IPS-NIHi7 (cell line): Measurements from ENCODE around the gene SRL.
"Not testable (repeated sequence)": the region's sequence is repeated elsewhere in the genome, so short reads cannot be mapped to it uniquely, and the experiment has no call there.

Source experiments
- DNase-seq: peaks from one replicate; pipeline ENCODE4 v3.0.0; 2012; ENCODE audit warnings: mixed read lengths; ENCODE audit errors: extremely low spot score

SRL gene

DNA sequence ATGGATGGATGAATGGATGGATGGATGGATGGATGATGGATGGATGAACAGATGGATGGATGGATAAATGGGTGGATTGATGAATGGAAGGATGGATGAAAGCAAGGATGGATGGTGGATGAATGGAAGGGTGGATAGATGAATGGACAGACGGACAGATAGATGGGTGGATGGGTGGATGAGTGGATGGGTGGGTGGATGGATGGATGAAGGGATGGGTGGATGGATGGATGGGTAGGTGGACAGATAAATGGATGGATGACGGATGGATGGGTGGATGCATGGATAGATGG is 14.9 kb downstream of the SRL start:
- no peak for DNase-seq

DNA sequence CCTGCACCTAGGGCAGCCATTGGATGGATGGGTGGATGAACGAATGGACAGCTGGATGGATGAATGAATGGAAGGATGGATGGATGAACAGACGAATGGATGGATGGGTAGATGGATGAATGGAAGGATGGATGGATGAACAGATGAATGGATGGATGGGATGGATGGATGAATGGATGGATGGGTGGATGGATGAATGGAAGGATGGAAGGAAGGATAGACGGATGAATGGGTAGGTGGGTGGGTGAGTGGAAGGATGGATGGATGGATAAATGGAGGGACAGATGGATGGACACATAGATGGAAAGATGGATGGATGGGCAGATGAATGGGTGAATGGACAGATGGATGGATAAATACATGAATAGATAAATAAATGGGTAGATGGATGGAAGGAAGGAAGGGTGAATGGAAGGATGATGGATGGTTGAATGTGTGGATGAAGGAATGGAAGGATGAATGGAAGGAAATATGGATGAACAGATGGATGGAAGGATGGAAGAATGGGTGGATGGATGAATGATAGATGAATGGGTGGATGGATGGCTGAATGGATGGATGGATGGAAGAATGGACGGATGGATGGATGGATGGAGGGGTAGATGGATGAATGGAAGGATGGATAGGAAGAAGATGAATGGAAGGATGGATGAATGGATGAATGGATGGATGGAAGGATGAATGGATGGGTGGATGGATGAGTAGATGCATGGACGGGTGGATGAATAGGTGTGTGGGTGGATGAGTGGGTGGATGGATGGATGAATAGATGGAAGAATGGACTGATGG is 15.4 kb downstream of the SRL start:
- no peak for DNase-seq

DNA sequence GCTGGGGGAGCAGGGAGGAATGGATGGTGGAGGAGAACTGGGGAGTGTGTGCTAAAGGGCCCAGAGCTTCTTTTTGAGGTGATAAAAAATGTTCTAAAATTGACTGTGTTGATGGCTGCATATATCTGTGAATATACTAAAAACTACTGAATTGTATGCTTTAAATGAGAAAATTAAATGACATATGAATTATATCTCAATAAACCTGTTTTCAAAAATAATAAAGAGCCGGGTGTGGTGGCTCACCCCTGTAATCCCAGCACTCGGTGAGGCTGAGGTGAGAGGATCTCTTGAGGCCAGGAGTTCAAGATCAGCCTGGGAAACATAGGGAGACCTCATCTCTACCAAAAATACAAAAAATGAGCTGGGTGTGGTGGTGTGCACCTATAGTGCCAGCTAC is 16.8 kb downstream of the SRL start:
- no peak for DNase-seq

DNA sequence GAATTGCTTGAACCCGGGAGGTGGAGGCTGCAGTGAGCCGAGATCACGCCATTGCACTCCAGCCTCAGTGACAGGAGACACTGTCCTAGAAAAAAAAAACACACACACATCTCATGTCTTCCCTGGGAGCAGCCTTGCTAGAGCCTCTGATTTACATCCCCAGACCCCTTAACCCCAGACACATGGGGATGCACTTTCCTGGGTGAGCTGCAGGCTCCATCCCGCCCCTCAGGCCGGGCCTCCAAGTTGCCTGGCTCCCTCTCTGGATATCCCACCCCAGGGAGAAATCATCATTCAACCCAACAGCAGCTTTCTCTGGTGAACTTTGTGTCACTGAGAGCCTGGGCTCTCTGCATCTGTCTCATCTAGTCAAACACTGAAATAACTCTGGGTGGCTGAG is 21.5 kb downstream of the SRL start:
- no peak for DNase-seq

DNA sequence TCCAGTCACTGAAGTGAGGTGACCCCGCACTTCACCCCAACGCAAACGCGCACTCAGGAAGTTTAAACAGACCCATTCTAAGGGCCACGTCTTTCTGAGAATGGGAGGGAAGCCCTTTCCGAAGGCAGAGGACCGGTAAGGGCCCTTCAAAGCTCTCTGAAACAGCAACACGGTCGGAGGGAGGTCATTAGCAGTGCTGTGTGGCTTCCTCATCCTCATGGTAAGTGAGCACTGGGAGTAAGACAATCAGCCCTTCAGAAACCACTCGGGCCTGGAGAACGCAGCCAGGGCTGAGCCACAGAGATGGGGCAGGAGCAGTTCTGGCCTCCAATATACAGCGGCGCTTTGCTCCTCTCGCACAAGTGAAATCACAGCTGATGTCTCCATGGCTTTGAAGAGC is 23.7 kb downstream of the SRL start:
- no peak for DNase-seq

DNA sequence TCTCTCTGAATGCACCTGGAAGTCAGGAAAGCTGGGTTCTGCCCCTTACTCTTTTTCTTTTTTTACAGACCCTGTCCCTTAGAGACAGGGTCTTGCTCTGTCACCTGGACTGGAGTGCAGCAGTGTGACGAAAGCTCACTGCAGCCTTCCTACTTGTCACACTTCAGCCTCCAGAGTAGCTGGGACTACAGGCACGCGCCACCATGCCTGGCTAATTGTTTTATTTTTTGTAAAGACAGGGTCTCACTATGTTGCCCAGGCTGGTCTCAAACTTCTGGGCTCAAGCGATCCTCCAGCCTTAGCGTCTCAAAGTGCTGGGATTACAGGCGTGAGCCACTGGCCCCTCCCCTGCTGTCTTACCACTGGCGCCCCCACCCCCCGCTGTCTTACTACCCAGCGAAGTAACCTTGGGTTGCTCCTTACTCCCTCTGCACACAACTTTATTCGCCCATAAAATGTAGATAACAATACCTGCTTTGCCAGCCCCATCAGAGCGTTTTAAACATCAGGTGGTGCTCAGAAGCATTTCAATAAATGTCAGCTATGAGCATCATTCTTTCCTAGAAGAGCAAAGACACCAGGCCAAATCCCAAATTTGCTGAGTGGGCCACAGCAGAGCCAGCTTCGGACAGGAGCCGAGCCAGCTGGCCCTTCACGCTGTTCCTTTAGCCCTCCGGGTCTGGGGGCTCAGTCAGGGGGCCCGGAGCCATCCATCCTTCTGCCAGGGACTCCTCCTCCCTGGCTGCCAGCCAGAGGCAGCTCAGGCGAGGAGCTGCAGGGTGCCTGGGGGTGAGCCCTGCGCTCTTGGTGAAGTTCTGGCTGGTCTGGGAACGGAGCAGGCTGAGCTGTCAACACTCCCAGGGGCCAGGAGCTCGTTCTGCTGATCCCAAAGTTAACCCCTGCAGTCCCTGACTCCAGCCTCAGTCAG is 24.4 kb downstream of the SRL start:
- DNase-seq = peak; percentile 63

DNA sequence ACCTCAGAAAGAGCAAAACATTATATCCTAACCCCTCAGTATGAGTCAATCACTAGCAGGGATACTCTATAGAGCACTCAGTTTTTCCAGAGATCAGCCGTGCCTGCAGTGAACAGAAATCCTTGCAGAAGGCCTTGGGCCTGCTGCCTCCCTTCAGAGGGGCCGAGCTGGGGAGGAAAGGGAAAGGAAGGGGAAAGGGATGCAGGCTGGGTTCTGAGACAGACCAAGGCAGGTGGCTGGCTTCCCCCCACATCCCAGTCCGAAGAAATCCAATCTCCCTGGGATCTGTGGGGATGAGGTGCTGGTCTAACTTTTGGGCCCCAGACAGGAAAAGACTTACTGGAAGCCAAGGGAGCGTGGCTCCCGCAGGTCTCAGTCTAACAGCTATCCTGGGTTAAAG is 25.3 kb downstream of the SRL start:
- no peak for DNase-seq

DNA sequence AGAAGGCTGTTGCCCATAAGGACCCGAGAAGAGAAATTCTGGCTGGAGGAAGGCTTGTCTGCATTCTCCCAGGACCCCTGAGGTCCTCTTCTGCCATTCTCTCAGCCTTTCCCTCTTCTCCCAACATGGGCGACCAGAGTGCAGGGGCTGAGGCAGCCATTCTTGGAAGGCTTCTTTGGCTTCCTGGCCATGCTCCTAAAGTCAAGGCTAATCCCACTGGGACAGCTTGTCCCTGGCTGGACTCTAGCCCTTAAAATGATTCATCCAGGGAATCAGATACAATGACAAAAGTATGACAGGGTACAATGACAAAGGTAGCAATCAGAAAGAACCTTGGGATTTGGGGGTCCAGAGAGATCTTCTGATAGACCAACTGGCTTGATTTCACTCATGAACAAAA is 26.8 kb downstream of the SRL start:
- DNase-seq = no peak

DNA sequence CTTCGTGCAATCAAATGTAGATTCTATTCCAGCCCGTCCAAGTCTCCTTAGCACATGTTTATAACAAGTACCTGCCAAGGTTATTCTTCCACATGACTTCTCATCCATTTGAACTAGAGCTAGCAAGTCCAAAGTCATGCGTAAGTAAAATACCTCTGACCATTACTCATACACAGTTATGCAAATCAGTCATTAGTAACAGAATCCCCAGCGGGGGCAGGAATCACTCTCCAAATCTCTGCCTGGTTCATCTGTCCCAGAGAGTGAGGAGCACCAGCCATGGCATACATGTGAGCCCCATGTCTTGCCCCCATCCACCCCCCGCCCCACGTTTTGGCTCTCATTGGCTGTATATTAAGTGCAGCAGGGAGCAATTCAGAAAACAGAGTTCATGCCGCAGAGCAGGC is 27.7 kb downstream of the SRL start:
- DNase-seq = no peak

DNA sequence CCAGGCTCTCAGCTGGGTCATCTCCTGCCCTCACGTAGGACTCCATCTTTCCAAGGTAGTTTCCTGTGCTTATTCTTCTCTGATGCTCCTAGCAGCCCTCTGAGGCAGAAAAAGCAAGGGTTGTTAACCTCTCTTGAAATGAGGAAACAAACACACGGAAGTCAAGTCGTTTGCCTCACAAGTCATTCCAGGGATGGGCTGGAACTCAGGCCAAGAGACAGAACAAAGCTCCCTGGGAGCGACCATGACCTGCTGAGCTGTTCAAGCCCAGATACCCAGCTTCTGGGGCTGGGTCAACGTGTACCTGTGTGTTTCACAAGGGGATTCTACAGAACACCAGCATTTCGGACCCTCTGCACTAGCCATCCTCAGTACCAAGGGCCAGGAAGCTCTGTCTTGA is 28.1 kb downstream of the SRL start:
- no peak for DNase-seq

DNA sequence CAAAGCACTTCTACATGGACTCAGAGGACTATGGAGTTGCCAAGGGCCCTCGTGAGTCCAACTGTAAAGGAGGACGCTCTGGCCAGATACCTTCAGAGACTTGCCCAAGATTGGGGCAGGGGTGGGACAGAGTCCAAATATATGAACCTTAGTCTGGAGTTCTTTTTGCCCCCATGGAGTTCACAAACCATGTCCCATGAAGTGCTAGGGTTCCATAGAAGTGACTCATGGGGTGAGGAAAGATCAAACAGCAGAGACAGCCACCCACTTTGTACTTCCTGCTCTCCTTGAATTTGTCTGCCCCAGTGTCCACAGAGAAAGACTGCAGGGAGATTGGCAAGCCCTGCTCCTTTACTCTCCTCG is 29.0 kb downstream of the SRL start:
- DNase-seq = no peak

DNA sequence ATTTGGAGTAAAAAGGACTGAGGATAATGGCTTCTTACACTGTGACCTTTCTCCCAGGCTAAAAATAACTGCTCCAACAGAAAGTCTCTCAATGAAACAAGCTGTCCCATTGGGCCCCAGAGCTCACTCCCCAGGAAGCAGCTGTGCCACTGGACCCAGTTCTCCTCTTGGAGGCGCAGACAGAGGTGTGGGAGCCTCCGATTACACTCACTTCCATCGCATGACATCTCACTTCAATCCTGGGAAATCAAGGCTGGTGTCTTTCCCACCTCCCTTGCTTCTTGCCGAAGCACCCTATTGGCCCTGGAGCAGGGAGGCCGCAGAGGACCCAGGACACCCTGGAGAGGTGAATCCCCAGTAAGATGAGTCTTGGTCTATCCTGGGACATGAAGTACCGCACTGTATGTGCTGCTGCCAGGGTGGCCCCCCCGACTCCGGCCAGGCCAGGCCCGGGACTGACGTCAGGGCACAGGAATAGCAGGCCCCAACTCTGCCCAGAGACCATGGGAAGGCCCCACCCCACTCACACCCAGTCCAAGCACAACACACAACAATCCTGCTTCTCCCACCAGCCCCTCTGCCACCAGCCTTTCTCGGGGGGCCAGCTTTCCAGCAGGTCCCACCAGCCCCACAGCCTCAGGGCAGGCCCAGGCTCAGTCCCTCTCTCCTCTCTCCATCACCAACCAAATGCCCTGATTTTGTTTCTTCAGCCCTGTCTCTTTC is 29.5 kb downstream of the SRL start:
- no peak for DNase-seq

DNA sequence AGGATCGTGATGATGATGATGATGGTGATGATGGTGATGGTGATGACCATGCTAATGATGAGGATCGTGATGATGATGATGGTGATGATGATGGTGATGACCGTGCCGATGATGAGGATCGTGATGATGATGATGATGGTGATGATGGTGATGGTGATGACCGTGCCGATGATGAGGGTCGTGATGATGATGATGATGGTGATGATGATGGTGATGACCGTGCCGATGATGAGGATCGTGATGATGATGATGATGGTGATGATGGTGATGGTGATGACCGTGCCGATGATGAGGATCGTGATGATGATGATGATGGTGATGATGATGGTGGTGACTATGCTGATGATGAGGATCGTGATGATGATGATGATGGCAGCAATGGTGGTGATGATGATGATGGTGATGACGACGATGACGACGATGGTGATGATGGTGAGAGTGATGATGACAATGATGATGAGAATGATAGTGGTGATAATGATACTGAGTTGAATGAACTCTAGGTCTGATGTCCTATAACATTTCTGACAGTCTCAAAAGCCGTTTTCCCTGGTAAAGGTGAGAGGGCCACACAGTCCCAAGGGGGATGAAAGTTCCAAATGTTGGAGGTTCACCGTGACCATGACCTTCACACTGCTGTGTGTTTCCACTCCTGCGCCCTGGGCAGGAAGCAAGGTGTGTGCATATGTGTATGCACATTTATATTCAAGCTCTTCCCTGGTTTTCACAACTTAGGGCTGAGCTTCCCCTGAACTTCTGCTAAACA is 30.3 kb downstream of the SRL start:
- not testable (repeated sequence) for DNase-seq

DNA sequence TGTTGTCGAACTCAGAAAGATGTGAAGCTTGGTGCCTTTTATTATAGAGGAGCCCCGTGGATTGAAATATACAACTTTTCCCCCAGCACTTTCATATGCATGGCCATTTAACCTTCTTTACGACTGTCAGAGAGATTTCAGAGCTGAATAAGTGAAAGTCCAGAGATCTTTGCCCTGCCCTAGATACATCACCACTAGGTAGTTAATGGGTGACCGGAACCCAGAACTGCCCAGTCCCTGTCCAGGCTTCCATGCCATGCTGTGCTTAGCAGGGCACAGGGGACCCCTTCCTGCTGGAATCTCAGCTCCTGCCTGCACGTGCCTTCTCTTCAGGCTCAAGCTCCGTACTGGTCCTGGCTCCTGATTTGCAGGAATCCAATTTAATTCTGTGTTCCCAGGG is 32.2 kb downstream of the SRL start:
- no peak for DNase-seq

DNA sequence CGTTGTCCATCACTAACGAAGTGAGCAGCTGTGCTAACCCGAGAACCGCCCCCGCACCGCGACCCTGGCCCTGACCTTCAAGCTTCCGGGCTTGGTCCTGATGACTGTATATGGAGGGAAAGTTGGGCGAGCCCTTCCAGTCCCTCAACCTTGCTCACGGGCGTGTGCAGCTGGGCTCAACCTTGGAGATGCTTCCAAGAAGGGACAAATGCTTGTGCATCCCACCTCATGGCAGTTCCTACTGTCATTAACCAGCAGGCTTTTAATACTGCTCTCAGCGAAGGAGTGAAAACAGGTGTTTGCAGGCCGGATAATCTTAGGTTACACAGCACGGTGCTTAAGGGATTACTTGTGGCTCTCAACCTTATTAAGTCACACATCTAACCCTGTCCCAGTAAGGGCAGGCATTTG is 33.5 kb downstream of the SRL start:
- no peak for DNase-seq

DNA sequence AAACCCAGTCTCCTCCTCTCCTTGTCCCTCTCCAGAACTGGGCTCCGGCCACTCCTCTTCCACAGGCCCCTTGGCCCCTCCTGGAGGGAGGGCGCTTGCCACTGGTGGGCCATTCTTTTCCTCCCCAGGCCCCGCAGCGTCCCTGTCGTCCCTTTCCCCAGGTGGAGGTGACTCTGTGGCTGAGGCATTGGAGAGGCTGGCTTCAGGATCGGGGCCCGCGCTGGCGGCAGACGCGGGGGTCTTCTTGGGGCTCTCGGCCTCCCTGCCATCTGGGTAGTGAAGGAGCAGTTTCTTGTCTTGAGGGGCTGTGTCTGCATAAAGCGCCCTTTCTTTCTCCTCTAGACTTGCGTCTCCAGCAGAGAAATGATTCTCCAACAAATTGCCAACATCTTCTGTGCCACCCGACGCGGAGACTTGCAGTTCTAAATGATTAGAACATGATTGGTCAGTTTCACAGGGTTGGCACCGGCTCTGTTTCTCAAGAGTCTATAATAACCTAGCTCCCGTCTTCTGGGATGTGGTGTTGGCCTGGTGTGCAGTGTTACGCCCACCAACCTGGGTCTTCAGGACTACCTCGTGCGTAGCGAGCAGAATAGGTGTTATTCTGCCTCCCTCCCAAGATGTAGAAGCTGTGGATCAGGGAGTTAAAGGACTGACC is 34.1 kb downstream of the SRL start:
- no peak for DNase-seq

DNA sequence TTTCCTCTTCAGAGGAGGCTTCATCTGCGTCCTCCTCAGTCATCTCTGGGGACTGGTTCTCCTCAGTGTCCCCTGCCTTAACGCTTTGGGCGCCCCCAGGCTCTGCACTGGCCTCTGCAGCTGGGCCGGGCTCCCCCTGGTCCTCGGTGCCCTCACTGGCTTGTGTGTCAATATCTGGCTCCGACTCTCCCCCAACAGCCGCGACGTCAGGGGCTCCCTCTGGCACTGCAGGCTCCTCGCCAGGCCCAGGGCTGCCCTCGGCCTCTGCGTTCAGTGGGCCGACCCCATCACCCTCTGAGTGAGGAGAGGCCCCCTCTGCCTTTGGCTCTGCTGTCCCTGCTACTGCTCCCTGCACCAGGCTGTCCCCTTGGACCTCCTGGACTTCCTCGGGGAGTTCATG is 34.7 kb downstream of the SRL start:
- DNase-seq = no peak

DNA sequence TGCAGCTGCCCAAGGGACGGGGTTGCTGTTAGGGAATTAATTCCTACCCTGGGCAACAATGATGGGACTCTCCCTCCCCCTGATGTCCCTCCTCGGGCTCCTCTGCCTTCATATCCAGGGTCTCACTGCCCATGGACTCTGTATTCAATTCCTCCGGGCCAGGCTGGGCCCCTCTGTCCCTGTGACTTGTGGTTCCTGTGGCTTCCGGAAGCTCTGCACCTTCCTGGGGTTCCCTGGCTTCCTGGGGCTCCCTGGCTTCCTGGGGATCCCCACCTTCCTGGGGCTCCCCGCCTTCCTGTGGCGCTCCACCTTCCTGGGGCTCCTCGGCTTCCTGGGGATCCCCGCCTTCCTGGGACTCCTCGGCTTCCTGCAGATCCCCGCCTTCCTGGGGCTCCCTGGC is 35.2 kb downstream of the SRL start:
- no peak for DNase-seq

DNA sequence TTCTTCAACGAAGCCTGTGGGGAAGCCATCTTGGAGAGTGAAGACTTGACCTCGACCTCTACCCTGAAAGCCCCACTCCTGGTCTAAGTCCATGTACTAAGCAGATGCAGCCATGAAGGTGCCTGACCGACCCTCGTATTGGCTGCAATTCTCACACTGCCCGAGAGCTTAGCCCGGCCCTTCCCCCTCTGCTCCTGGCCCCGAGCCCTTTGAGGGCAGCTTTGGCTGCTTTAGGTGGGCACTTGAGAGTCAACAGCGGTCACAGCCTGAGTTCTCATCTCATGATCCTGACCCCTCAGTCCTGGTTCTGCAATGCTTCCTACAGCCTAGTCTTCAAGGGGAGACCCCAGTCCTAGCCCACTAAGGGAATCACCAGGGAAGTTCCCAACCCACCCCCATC is 35.9 kb downstream of the SRL start:
- DNase-seq = no peak

DNA sequence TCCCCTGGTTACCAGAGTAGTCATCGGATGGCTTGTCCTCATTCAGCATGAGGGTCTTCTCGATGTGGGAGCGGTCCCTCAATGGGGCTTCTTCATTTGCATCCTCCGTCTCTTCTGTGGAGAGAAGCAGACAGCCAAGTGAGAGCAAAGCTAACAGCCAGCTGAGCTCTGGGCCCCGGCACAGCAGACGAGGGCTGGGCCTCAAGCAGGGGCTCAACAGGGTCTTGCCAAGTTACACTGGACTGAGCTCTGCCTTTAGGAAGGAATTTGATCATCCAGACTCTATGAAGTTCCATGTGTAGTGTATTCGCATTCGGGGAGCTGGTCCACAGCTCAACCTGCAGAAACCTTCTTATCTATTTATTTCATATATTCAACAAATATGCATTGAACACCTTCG is 37.4 kb downstream of the SRL start:
- no peak for DNase-seq

DNA sequence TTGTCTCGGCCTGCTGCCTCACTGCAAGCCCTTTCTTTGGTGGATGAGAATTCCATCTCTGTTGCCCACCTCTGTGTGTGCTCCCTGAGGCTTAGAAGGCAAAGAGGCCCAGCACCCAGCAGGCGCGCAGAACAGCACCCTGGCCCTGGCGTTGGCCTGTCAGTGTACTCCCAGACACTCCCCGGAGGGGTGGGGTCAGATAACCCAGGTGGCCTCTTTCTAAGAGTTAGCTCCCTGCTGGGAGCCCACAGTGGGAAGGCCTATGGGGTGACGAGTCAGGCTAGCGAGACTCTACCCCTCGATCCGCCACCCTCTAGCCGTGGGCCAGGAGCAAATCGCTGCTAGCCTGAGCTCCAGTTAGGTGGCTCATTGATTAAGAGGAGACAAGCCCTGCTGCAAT is 38.1 kb downstream of the SRL start:
- no peak for DNase-seq
